HCT116 (cell line): ENCODE measurements around the gene ACKR3. TPM values are rescaled to one million over a fixed set of nuclear protein-coding genes. Genes with fewer than 3 reads are reported as not detected.

Experiments
- ATAC-seq: fragments of 200-7000 bp; cut with Tn5 transposase; 2 replicates; pipeline ENCODE4 v1.9.1; 2020; ENCODE audit warnings: mild to moderate bottlenecking, moderate library complexity
- BruUV-seq: library from RNA; stranded (reverse); fragments of 400-500 nt; replicated peaks from 2 replicates; lab custom pipeline; 2021; lab: Mats Ljungman, UMichigan
- CTCF ChIA-PET: fragments of 300-600 bp; sonication (Branson Sonifier 250); formaldehyde crosslinking; loops from one replicate; lab custom pipeline; 2021; ENCODE audit warnings: antibody characterized with exemption; lab: Charles Lee
- POLR2A ChIA-PET: fragments of 300-600, 350-600 bp; sonication (Branson Sonifier 250); formaldehyde crosslinking; loops from one replicate; lab custom pipeline; 2021; ENCODE audit warnings: antibody characterized with exemption; lab: Charles Lee
- RAD21 ChIA-PET, 2 experiments: fragments of 300-600 bp; sonication (Branson Sonifier 250); formaldehyde crosslinking; loops; one replicate each; lab custom pipeline; 2023; ENCODE audit warnings: low total read pairs in 2 of 2; ENCODE audit not compliant: uncharacterized antibody in 2 of 2, unreplicated experiment in 2 of 2, low non-redundant PET in 1 of 2; lab: Charles Lee
- DNase-seq: peaks from one replicate; pipeline ENCODE4 v3.0.0-alpha.2; 2010; ENCODE audit warnings: low read depth, low spot score
- H2AFZ ChIP-seq: fragments of 200-600 bp; shearing (Covaris generic), sonication (generic); 2 replicates; pipeline ENCODE4 v1.6.1; 2017; ENCODE audit warnings: low read depth, mixed run types, mixed read lengths, antibody characterized with exemption, low read length; ENCODE audit not compliant: poor library complexity, severe bottlenecking
- H3K27ac ChIP-seq: 2 replicates; pipeline ENCODE4 v1.5.1; 2012; ENCODE audit warnings: low read depth, low read length
- H3K27me3 ChIP-seq: fragments of 200-600 bp; sonication (generic); 2 replicates; pipeline ENCODE4 v1.6.1; 2016; ENCODE audit warnings: mixed run types, low read length, mixed read lengths; ENCODE audit not compliant: insufficient read depth
- H3K36me3 ChIP-seq, 2 experiments: fragments of 200-500 bp in 1 of 2; fragments of 200-600 bp in 1 of 2; sonication (Bioruptor generic) in 1 of 2; sonication (generic) in 1 of 2; 2 replicates each; pipeline versions ENCODE4 v1.5.1 to v1.6.1; 2014 to 2016; ENCODE audit warnings: low read length in 2 of 2, inconsistent platforms in 1 of 2, mixed read lengths in 1 of 2, mixed run types in 1 of 2; ENCODE audit not compliant: insufficient read depth in 2 of 2, control insufficient read depth in 1 of 2
- H3K4me1 ChIP-seq, 2 experiments: fragments of 200-600 bp in 1 of 2; sonication (generic) in 1 of 2; 2 replicates each; pipeline versions ENCODE4 v1.5.1 to v1.6.1; 2012 to 2017; ENCODE audit warnings: low read length in 2 of 2, inconsistent platforms in 1 of 2, mild to moderate bottlenecking in 1 of 2, mixed read lengths in 1 of 2, mixed run types in 1 of 2, moderate library complexity in 1 of 2; ENCODE audit not compliant: insufficient read depth in 2 of 2, control insufficient read depth in 1 of 2
- H3K4me2 ChIP-seq: fragments of 200-600 bp; sonication (generic); 2 replicates; pipeline ENCODE4 v1.6.1; 2017; ENCODE audit warnings: mixed run types, low read length, mixed read lengths
- H3K4me3 ChIP-seq, 2 experiments: fragments of 200-600 bp in 1 of 2; sonication (generic) in 1 of 2; replicated peaks in 1 of 2; 2 replicates each; pipeline ENCODE4 v1.5.1; 2011 to 2016; ENCODE audit warnings: low read length in 2 of 2, control low read depth in 1 of 2, low read depth in 1 of 2, mild to moderate bottlenecking in 1 of 2, mixed read lengths in 1 of 2, mixed run types in 1 of 2
- H3K79me2 ChIP-seq: fragments of 200-600 bp; sonication (generic); 2 replicates; pipeline ENCODE4 v1.6.1; 2017; ENCODE audit warnings: mild to moderate bottlenecking, mixed run types, low read length, moderate library complexity, mixed read lengths; ENCODE audit not compliant: insufficient read depth
- H3K9ac ChIP-seq: fragments of 200-600 bp; sonication (generic); 2 replicates; pipeline ENCODE4 v1.6.1; 2016; ENCODE audit warnings: low read length, mixed read lengths
- H3K9me2 ChIP-seq: fragments of 200-600 bp; sonication (generic), shearing (Covaris generic); 2 replicates; pipeline ENCODE4 v1.6.1; 2017; ENCODE audit warnings: mixed run types, mild to moderate bottlenecking, moderate library complexity; ENCODE audit not compliant: insufficient read depth
- H3K9me3 ChIP-seq, 2 experiments: fragments of 200-500 bp in 1 of 2; fragments of 200-600 bp in 1 of 2; sonication (Bioruptor generic) in 1 of 2; sonication (generic) in 1 of 2; 2 replicates each; pipeline ENCODE4 v1.6.1; 2014 to 2017; ENCODE audit warnings: low read length in 2 of 2, mixed read lengths in 2 of 2, inconsistent platforms in 1 of 2, low read depth in 1 of 2, mild to moderate bottlenecking in 1 of 2, mixed run types in 1 of 2, moderate library complexity in 1 of 2; ENCODE audit not compliant: control insufficient read depth in 1 of 2, insufficient read depth in 1 of 2
- H4K20me1 ChIP-seq: fragments of 200-600 bp; sonication (generic), shearing (Covaris generic); 2 replicates; pipeline ENCODE4 v1.6.1; 2017; ENCODE audit warnings: mixed run types, mild to moderate bottlenecking, moderate library complexity; ENCODE audit not compliant: insufficient read depth
- ELF1 ChIP-seq: IDR thresholded peaks from 2 replicates; pipeline ENCODE4 v1.6.1; 2012; ENCODE audit warnings: low read depth, borderline replicate concordance
- FOSL1 ChIP-seq: IDR thresholded peaks from 2 replicates; pipeline ENCODE4 v1.6.1; 2012; ENCODE audit warnings: low read depth
- POLR2A ChIP-seq: IDR thresholded peaks from 2 replicates; pipeline ENCODE4 v1.7.0; 2011; ENCODE audit warnings: borderline replicate concordance; ENCODE audit not compliant: insufficient read depth, insufficient read length; ENCODE audit errors: extremely low read depth
- SP1 ChIP-seq: IDR thresholded peaks from 2 replicates; pipeline ENCODE4 v1.6.1; 2012; ENCODE audit warnings: low read depth
- SRF ChIP-seq: IDR thresholded peaks from 2 replicates; pipeline ENCODE4 v1.6.1; 2012; ENCODE audit warnings: low read depth
- ZNF274 ChIP-seq: fragments of 200-500 bp; sonication (Bioruptor generic); IDR thresholded peaks from 2 replicates; pipeline ENCODE4 v1.6.1; 2014; ENCODE audit warnings: mild to moderate bottlenecking, low read depth, low read length, inconsistent platforms
- intact Hi-C: fragments of 100-400 bp; cut with micrococcal nuclease; formaldehyde crosslinking; loops from 2 replicates; pipeline ENCODE4 v1.10.0; 2022
- total RNA-seq: library from RNA; stranded (reverse); gene quantifications from one replicate; pipeline ENCODE4 v1.2.1, GENCODE V29; 2021; ENCODE audit not compliant: unreplicated experiment
- TF ChIP-seq, protein P1 (sequence below): IDR thresholded peaks from 2 replicates; pipeline ENCODE4 v1.6.1; 2012; ENCODE audit warnings: low read depth

ACKR3 gene
- total RNA-seq, 1 experiment from 2014 or later: 0.20 TPM

DNA sequence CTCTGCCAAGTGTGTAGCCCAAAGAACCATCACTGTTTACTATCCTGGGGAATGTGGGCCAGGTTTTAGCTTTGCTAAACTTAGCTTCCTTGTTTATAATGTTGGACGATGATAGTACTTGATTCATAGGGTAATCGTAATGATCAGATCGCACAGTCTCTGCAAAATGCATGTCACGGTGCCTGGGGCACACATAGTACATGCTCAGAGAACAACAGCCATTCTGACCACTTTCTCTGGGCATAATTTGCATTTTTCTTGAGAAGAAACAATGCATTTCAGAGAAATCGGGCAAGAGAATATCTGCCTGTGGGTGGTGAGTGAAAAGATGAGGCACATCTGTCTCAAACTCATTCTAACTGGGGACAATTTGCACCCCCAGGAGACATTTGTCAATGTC lies 16.3 kb downstream of the ACKR3 start:
- intact Hi-C loops: no loop called here
- CTCF ChIA-PET: no interaction called here

DNA sequence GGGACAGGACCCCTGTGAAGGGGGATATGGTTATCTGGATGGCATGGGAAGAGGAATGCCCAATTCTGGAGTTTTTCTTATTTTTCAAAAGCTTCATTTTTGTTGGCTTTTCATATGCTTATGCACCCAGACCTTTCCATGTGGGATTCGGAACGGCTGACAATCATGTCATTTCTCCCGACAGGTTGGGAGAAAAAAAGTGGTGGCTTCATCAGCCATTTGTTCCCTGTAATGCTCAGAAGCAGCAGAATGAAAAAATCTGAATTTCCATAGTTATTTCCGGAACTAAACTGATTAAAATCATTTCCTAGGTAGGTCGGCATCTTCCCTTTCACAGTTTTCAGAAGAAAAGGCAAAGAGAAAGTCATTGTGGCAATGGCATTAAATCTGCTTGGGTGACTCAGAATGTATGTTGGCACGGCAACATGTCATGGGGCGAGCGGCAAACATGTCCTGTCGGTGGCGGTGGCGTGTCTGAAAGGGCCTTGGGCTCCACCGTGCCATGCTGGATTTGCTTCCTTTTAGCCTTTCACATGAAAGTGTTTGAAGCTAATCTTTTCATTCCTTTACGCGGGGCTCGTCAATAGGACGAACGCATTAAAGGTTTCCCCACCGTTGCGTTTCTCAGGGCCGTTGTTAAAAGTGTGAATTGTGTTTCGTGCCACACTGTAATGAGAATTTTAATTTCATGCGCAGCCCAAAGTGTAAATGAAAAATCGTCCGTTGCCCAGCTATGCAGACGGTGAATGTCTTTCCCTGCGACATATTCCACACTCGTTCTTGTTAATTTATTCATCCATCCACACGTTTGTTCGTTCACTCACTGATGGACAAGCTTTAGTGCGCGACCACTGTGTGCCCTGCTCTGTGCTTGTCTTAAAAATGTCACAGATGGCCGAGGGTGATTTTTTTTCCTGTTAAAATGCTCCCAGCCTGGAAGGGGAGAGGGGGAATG lies 18.5 kb downstream of the ACKR3 start:
- no peaks in the 10 kb centered on the region for H3K9me2 ChIP-seq
- H3K9me3 ChIP-seq: no peaks in the 10 kb centered on the region; a peak in 1 of 4 replicates
- H3K36me3 ChIP-seq: no peaks in the 10 kb centered on the region
- H3K4me1 ChIP-seq: no peaks in the 10 kb centered on the region
- no TSS peak for BruUV-seq
- ChIA-PET CTCF (no interaction called here), POLR2A (no interaction called here), RAD21 (no interaction called here)
- H3K4me3 ChIP-seq: no peak overlapping the region
- H2AFZ ChIP-seq: no peak overlapping the region
- H3K9ac ChIP-seq: no peak overlapping the region
- no peaks in the 10 kb centered on the region for H4K20me1 ChIP-seq
- TF ChIP-seq SRF: no peak
- TF ChIP-seq FOSL1: no peak
- TF ChIP-seq ELF1: no peak
- no peak for TF ChIP-seq POLR2A
- no peak for TF ChIP-seq ZNF274
- TF ChIP-seq, protein P1, sequence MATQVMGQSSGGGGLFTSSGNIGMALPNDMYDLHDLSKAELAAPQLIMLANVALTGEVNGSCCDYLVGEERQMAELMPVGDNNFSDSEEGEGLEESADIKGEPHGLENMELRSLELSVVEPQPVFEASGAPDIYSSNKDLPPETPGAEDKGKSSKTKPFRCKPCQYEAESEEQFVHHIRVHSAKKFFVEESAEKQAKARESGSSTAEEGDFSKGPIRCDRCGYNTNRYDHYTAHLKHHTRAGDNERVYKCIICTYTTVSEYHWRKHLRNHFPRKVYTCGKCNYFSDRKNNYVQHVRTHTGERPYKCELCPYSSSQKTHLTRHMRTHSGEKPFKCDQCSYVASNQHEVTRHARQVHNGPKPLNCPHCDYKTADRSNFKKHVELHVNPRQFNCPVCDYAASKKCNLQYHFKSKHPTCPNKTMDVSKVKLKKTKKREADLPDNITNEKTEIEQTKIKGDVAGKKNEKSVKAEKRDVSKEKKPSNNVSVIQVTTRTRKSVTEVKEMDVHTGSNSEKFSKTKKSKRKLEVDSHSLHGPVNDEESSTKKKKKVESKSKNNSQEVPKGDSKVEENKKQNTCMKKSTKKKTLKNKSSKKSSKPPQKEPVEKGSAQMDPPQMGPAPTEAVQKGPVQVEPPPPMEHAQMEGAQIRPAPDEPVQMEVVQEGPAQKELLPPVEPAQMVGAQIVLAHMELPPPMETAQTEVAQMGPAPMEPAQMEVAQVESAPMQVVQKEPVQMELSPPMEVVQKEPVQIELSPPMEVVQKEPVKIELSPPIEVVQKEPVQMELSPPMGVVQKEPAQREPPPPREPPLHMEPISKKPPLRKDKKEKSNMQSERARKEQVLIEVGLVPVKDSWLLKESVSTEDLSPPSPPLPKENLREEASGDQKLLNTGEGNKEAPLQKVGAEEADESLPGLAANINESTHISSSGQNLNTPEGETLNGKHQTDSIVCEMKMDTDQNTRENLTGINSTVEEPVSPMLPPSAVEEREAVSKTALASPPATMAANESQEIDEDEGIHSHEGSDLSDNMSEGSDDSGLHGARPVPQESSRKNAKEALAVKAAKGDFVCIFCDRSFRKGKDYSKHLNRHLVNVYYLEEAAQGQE: no peak
- no peak for ATAC-seq
- H3K79me2 ChIP-seq: no peaks in the 10 kb centered on the region
- no peak overlapping the region for H3K27ac ChIP-seq
- intact Hi-C loops: no loop called here
- peaks cover 26% of the 10 kb centered on the region for H3K27me3 ChIP-seq
- no peak overlapping the region for H3K4me2 ChIP-seq
- no peak for DNase-seq

More for the DNA sequence above, 16.3 kb downstream of the ACKR3 start:
- Histone ChIP-seq H3K27me3 (peaks cover 40% of the 10 kb centered on the region), H3K27ac (no peak overlapping the region), H3K79me2 (no peaks in the 10 kb centered on the region), H2AFZ (no peak overlapping the region), H3K4me3 (no peak overlapping the region), H3K36me3 (no peaks in the 10 kb centered on the region), H3K9ac (no peak overlapping the region), H4K20me1 (no peaks in the 10 kb centered on the region), H3K9me3 (no peaks in the 10 kb centered on the region), H3K9me2 (no peaks in the 10 kb centered on the region), H3K4me1 (no peaks in the 10 kb centered on the region), H3K4me2 (no peak overlapping the region)
- BruUV-seq: no TSS peak
- TF ChIP-seq SP1: no peak
- RAD21 ChIA-PET: no interaction called here
- POLR2A ChIA-PET: no interaction called here
- ATAC-seq (no peak), DNase-seq (no peak)
